PC-9 (cell line): ENCODE results near the gene SASH1. TPM values are rescaled to one million over a fixed set of nuclear protein-coding genes. Genes with fewer than 3 reads are reported as not detected.

ENCODE experiments used
- BruUV-seq: library from RNA; stranded (reverse); fragments of 400-500 nt; replicated peaks from 2 replicates; lab custom pipeline; 2021; lab: Mats Ljungman, UMichigan
- CTCF ChIA-PET: fragments of 300-600 bp; sonication (Branson Sonifier 250); formaldehyde crosslinking; loops from one replicate; lab custom pipeline; 2022; ENCODE audit warnings: antibody characterized with exemption; lab: Charles Lee
- POLR2A ChIA-PET: fragments of 300-600 bp; sonication (Branson Sonifier 250); formaldehyde crosslinking; loops from one replicate; lab custom pipeline; 2022; ENCODE audit warnings: antibody characterized with exemption; ENCODE audit not compliant: unreplicated experiment; lab: Charles Lee
- DNase-seq, 2 experiments: peaks; one replicate each; pipeline versions ENCODE4 v3.0.0 to v3.0.0-alpha.2; 2015 to 2022; ENCODE audit warnings: mixed read lengths in 1 of 2
- H2AFZ ChIP-seq: fragments of 200-600 bp; sonication (generic); 2 replicates; pipeline ENCODE4 v1.8.1; 2017; ENCODE audit warnings: antibody characterized with exemption
- H3F3A ChIP-seq: fragments of 200-600 bp; sonication (generic); 2 replicates; pipeline ENCODE4 v1.8.1; 2017; ENCODE audit warnings: antibody characterized with exemption, mild to moderate bottlenecking, low read depth; ENCODE audit not compliant: insufficient read depth
- H3K27ac ChIP-seq: fragments of 200-600 bp; sonication (generic); 2 replicates; pipeline ENCODE4 v1.6.1; 2016; ENCODE audit warnings: mixed run types
- H3K27me3 ChIP-seq: fragments of 200-600 bp; sonication (generic); 2 replicates; pipeline ENCODE4 v1.6.1; 2016; ENCODE audit warnings: low read depth, mixed run types; ENCODE audit not compliant: insufficient read depth
- H3K36me3 ChIP-seq: fragments of 200-600 bp; sonication (generic); 2 replicates; pipeline ENCODE4 v1.6.1; 2016; ENCODE audit warnings: low read depth, mixed run types
- H3K4me1 ChIP-seq: fragments of 200-600 bp; sonication (generic); replicated peaks from 2 replicates; pipeline ENCODE4 v1.6.1; 2016; ENCODE audit warnings: mixed run types; ENCODE audit not compliant: insufficient read depth
- H3K4me2 ChIP-seq: fragments of 200-600 bp; sonication (generic); 2 replicates; pipeline ENCODE4 v1.6.1; 2017; ENCODE audit warnings: mixed run types
- H3K4me3 ChIP-seq: fragments of 200-600 bp; sonication (generic); 2 replicates; pipeline ENCODE4 v1.6.1; 2016; ENCODE audit warnings: mixed run types
- H3K79me2 ChIP-seq: fragments of 200-600 bp; sonication (generic); 2 replicates; pipeline ENCODE4 v1.6.1; 2017; ENCODE audit warnings: low read depth, mixed run types
- H3K9me2 ChIP-seq: fragments of 200-600 bp; sonication (generic); 2 replicates; pipeline ENCODE4 v1.8.1; 2017; ENCODE audit warnings: mild to moderate bottlenecking; ENCODE audit not compliant: insufficient read depth
- H3K9me3 ChIP-seq: fragments of 200-600 bp; sonication (generic); 2 replicates; pipeline ENCODE4 v1.8.1; 2016; ENCODE audit warnings: low read depth; ENCODE audit not compliant: insufficient read depth
- H4K20me1 ChIP-seq: fragments of 200-600 bp; sonication (generic); 2 replicates; pipeline ENCODE4 v1.8.1; 2017; ENCODE audit not compliant: insufficient read depth
- EZH2 ChIP-seq: fragments of 200-600 bp; sonication (generic); IDR thresholded peaks from 2 replicates; pipeline ENCODE4 v1.8.0; 2017; ENCODE audit warnings: antibody characterized with exemption, low read depth
- intact Hi-C: fragments of 100-400 bp; cut with micrococcal nuclease; formaldehyde crosslinking; loops from one replicate; pipeline ENCODE4 v1.10.0; 2022; ENCODE audit not compliant: unreplicated experiment
- total RNA-seq: library from RNA; stranded (reverse); gene quantifications from 2 replicates; pipeline ENCODE4 v1.2.3, GENCODE V29; 2021
- TF ChIP-seq, protein P1 (sequence below): fragments of 200-600 bp; sonication (generic); conservative IDR thresholded peaks from 2 replicates; pipeline ENCODE4 v1.6.1; 2017; ENCODE audit warnings: mixed run types, antibody characterized with exemption, mild to moderate bottlenecking, moderate library complexity

Gene SASH1
- total RNA-seq, 1 experiment from 2014 or later: 32.9 TPM

- Histone ChIP-seq H3K9me3 (no peaks in the 10 kb centered on the region), H3K36me3 (no peaks in the 10 kb centered on the region), H4K20me1 (no peaks in the 10 kb centered on the region), H3K4me2 (no peak overlapping the region), H2AFZ (no peak overlapping the region), H3K4me3 (no peak overlapping the region), H3K4me1 (no peaks in the 10 kb centered on the region), H3K27me3 (no peaks in the 10 kb centered on the region), H3K27ac (no peak overlapping the region), H3F3A (no peaks in the 10 kb centered on the region), H3K9me2 (no peaks in the 10 kb centered on the region), H3K79me2 (no peaks in the 10 kb centered on the region)
- ChIA-PET POLR2A (no interaction called here), CTCF (no interaction called here)
- intact Hi-C loops: no loop called here
- DNase-seq: no peak
- BruUV-seq: no TSS peak
- TF ChIP-seq, protein P1, sequence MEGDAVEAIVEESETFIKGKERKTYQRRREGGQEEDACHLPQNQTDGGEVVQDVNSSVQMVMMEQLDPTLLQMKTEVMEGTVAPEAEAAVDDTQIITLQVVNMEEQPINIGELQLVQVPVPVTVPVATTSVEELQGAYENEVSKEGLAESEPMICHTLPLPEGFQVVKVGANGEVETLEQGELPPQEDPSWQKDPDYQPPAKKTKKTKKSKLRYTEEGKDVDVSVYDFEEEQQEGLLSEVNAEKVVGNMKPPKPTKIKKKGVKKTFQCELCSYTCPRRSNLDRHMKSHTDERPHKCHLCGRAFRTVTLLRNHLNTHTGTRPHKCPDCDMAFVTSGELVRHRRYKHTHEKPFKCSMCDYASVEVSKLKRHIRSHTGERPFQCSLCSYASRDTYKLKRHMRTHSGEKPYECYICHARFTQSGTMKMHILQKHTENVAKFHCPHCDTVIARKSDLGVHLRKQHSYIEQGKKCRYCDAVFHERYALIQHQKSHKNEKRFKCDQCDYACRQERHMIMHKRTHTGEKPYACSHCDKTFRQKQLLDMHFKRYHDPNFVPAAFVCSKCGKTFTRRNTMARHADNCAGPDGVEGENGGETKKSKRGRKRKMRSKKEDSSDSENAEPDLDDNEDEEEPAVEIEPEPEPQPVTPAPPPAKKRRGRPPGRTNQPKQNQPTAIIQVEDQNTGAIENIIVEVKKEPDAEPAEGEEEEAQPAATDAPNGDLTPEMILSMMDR: no peak
- TF ChIP-seq EZH2: no peak
Observed at GRCh38 chr6:148294059-148294458, 48.6 kb upstream of the SASH1 start.

DNA sequence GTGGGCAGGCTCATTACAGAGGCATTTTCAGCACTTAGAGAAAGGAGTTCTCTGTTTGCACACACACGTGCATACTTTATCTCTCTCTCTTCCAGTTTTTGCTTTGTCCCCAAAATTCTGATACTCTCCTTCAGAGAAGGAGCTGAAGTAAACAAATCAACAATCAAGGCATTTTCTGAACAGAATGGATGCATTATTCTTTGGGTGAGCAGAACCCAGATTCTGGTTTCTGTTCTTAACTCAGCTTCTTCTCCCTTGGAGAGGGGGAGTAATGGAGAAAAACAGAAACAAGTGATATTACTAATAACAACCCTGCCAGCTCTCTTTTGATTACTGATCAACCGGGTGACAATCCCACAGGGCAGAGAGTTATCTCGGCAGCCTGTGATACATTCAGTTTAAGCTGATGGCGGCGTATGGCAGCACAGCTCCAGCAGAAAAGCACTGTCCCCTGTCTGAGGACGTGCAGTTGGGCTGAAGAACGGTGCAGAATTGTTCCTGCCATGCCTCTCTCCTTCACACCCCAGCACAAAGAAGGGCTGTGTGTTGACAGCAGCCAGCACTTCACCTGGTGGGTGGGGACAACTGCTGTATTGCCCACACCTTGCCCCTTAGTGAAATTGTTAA, 47.3 kb upstream of the SASH1 start:
- no TSS peak for BruUV-seq
- no peak overlapping the region for H2AFZ ChIP-seq
- no peak overlapping the region for H3K4me3 ChIP-seq
- H3K36me3 ChIP-seq: no peaks in the 10 kb centered on the region
- H3K9me3 ChIP-seq: no peaks in the 10 kb centered on the region
- no peak overlapping the region for H3K4me2 ChIP-seq
- no peaks in the 10 kb centered on the region for H3F3A ChIP-seq
- no peaks in the 10 kb centered on the region for H3K79me2 ChIP-seq
- POLR2A ChIA-PET: no interaction called here
- no peaks in the 10 kb centered on the region for H3K4me1 ChIP-seq
- CTCF ChIA-PET: no interaction called here
- no peak overlapping the region for H3K27ac ChIP-seq
- H4K20me1 ChIP-seq: no peaks in the 10 kb centered on the region
- TF ChIP-seq, protein P1: no peak
- no peak for TF ChIP-seq EZH2
- no peaks in the 10 kb centered on the region for H3K27me3 ChIP-seq
- no peak for DNase-seq
- H3K9me2 ChIP-seq: no peaks in the 10 kb centered on the region
- intact Hi-C loops: no loop called here

DNA sequence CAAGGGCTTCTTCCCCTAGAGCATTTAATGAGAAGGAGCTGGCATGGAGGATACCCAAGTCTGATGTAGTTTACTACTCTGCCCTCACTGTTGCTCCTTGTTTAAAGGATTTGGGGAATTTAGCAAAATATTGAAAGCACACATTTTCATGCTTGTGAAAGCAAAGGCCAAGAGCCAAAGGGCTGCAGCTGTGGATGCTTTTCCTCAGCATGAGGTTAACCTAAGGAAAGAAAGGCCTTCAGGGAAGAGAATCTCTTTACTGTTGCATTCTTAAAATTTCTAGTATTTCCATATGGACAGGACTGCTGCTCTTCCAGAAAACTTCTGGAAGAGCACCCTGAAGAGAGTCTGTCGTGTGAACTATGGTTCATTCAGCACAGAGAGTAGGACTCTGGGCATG, 45.9 kb upstream of the SASH1 start:
- POLR2A ChIA-PET: no interaction called here
- no peak overlapping the region for H2AFZ ChIP-seq
- no peak overlapping the region for H3K27ac ChIP-seq
- CTCF ChIA-PET: no interaction called here
- TF ChIP-seq, protein P1: no peak
- no peak for TF ChIP-seq EZH2
- no peak overlapping the region for H3K4me2 ChIP-seq
- no peaks in the 10 kb centered on the region for H3K36me3 ChIP-seq
- no peaks in the 10 kb centered on the region for H3K9me3 ChIP-seq
- no peaks in the 10 kb centered on the region for H3K9me2 ChIP-seq
- no peaks in the 10 kb centered on the region for H4K20me1 ChIP-seq
- no peaks in the 10 kb centered on the region for H3K27me3 ChIP-seq
- no peaks in the 10 kb centered on the region for H3F3A ChIP-seq
- no peak overlapping the region for H3K4me3 ChIP-seq
- BruUV-seq: no TSS peak
- no peaks in the 10 kb centered on the region for H3K4me1 ChIP-seq
- DNase-seq: no peak
- intact Hi-C loops: no loop called here
- H3K79me2 ChIP-seq: no peaks in the 10 kb centered on the region
